HFFc6 (cell line): ENCODE results near the gene FABP3. TPM values are rescaled to one million over a fixed set of nuclear protein-coding genes. Genes with fewer than 3 reads are reported as not detected.

Experiments
- DNase-seq: peaks from one replicate; pipeline ENCODE4 v3.0.0-alpha.2; 2018
- H3K27ac Mint-ChIP-seq: 2 replicates; pipeline ENCODE4 v1.8.0; 2020; ENCODE audit warnings: mild to moderate bottlenecking, mixed read lengths
- H3K27me3 Mint-ChIP-seq: 2 replicates; pipeline ENCODE4 v1.8.0; 2021; ENCODE audit warnings: mild to moderate bottlenecking, moderate library complexity, mixed read lengths; ENCODE audit not compliant: insufficient read depth
- H3K36me3 Mint-ChIP-seq: 2 replicates; pipeline ENCODE4 v1.8.0; 2021; ENCODE audit warnings: low read depth, mixed read lengths
- H3K4me1 Mint-ChIP-seq: 2 replicates; pipeline ENCODE4 v1.8.0; 2020; ENCODE audit warnings: low read depth, mixed read lengths
- H3K4me3 Mint-ChIP-seq: 2 replicates; pipeline ENCODE4 v1.8.0; 2020; ENCODE audit warnings: mild to moderate bottlenecking, moderate library complexity, mixed read lengths
- H3K9me3 Mint-ChIP-seq: 2 replicates; pipeline ENCODE4 v1.8.0; 2020; ENCODE audit warnings: mild to moderate bottlenecking, mixed read lengths
- CTCF ChIP-seq: fragments of 200-600 bp; sonication (generic); IDR thresholded peaks from 2 replicates; pipeline ENCODE4 v1.5.0; 2021; ENCODE audit warnings: antibody characterized with exemption, mild to moderate bottlenecking
- total RNA-seq, 6 experiments: library from RNA; stranded (reverse); fragmentation: NEBNext Ultra II Directional; extraction: Animal tissue kit (Norgen Biotek cat#: 25700); gene quantifications; 2 replicates in 1 of 6; 3 replicates in 5 of 6; pipeline ENCODE4 v1.2.3, GENCODE V29; 2021

Gene FABP3
- total RNA-seq, 6 experiments from 2014 or later, result 1.4 to 3.3 (median 2.2) TPM

GRCh38 chr1:31398246-31398645 is 25.4 kb upstream of the FABP3 start:
- H3K9me3 Mint-ChIP-seq, result no peaks in the 10 kb centered on the region
- DNase-seq, result no peak
- TF ChIP-seq CTCF, result no peak
- peak overlapping the region; percentile 88 for H3K27ac Mint-ChIP-seq
- peaks cover 69% of the 10 kb centered on the region for H3K4me1 Mint-ChIP-seq
- peaks cover 2% of the 10 kb centered on the region; the same call in 1 of the 2 replicates for H3K27me3 Mint-ChIP-seq
- H3K36me3 Mint-ChIP-seq, result no peaks in the 10 kb centered on the region
- peak overlapping the region; percentile 45 for H3K4me3 Mint-ChIP-seq

- DNase-seq, result peak; percentile 70
- no peak for TF ChIP-seq CTCF
- Mint-ChIP-seq H3K9me3 (no peaks in the 10 kb centered on the region), H3K27ac (peak overlapping the region; percentile 88), H3K4me3 (peak overlapping the region; percentile 45), H3K27me3 (peaks cover 2% of the 10 kb centered on the region; the same call in 1 of the 2 replicates), H3K4me1 (peaks cover 69% of the 10 kb centered on the region), H3K36me3 (no peaks in the 10 kb centered on the region)
These were observed 24.7 kb upstream of the FABP3 start for GRCh38 chr1:31397360-31398095.

- peak; percentile 85 for TF ChIP-seq CTCF
- Mint-ChIP-seq H3K27me3 (peaks cover 2% of the 10 kb centered on the region; the same call in 1 of the 2 replicates), H3K4me3 (peak overlapping the region; percentile 45)
These were observed 23.9 kb upstream of the FABP3 start for GRCh38 chr1:31396633-31397351.

GRCh38 chr1:31394584-31395193 is 21.8 kb upstream of the FABP3 start:
- DNase-seq, result peak; percentile 70
- Mint-ChIP-seq H3K27me3 (peaks cover 2% of the 10 kb centered on the region; the same call in 1 of the 2 replicates), H3K9me3 (no peaks in the 10 kb centered on the region), H3K36me3 (no peaks in the 10 kb centered on the region), H3K4me1 (peaks cover 52% of the 10 kb centered on the region), H3K4me3 (peak overlapping the region; percentile 61), H3K27ac (peak overlapping the region; percentile 57)
- TF ChIP-seq CTCF, result peak; percentile 94

More at GRCh38 chr1:31396633-31397351, 23.9 kb upstream of the FABP3 start:
- Mint-ChIP-seq H3K9me3 (no peaks in the 10 kb centered on the region), H3K27ac (peak overlapping the region; percentile 88), H3K36me3 (no peaks in the 10 kb centered on the region), H3K4me1 (peaks cover 69% of the 10 kb centered on the region)
- DNase-seq, result peak; percentile 97

GRCh38 chr1:31393463-31393862 is 20.6 kb upstream of the FABP3 start:
- Mint-ChIP-seq H3K4me1 (peaks cover 44% of the 10 kb centered on the region), H3K9me3 (no peaks in the 10 kb centered on the region), H3K4me3 (no peak overlapping the region), H3K27me3 (peaks cover 2% of the 10 kb centered on the region), H3K36me3 (no peaks in the 10 kb centered on the region), H3K27ac (no peak overlapping the region)
- DNase-seq, result no peak
- no peak for TF ChIP-seq CTCF
